ENCODE measurements around the gene RTN4RL2.

DNA sequence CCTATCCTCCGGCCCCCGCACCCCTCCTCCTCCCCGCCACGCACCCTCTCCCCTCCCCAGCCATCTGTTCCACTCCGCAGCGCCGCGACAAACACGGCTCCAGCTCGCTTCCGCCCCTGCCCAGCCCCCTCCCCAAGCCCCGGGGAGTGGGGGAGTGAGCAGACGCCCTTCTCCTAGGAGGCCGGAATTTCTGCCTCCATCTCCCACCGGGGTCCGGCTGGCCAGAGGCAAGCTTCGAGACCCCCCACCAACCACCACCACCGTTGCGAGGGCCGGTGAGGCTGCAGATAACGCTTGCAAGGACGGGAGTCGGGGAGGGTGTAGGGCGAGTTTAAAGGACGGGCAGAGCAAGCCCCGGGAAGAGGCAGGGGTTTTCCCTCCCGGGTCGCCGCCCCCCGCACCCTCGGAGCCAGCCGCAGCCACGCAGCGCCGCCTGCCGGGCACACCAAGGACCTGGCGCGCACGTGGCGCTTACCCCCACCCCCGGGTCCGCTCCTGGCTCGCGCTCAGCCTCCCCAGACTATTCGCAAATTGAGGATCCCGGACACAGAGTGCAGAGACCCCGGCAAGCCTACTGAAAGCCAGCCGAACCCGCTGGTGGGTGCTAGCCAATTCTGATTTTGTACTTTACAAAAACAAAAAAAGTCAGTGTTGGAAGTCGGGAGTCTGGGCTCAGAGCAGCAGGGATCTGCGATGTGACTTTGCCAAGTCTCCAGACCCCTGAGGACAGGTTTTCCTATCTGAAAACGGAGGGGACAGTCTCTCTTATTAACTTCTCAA lies 22.6 kb downstream of the RTN4RL2 start:
- TF ChIP-seq POLR2A (IDR thresholded peaks at IDR 0.05): no peak
- TF ChIP-seq, protein P1, sequence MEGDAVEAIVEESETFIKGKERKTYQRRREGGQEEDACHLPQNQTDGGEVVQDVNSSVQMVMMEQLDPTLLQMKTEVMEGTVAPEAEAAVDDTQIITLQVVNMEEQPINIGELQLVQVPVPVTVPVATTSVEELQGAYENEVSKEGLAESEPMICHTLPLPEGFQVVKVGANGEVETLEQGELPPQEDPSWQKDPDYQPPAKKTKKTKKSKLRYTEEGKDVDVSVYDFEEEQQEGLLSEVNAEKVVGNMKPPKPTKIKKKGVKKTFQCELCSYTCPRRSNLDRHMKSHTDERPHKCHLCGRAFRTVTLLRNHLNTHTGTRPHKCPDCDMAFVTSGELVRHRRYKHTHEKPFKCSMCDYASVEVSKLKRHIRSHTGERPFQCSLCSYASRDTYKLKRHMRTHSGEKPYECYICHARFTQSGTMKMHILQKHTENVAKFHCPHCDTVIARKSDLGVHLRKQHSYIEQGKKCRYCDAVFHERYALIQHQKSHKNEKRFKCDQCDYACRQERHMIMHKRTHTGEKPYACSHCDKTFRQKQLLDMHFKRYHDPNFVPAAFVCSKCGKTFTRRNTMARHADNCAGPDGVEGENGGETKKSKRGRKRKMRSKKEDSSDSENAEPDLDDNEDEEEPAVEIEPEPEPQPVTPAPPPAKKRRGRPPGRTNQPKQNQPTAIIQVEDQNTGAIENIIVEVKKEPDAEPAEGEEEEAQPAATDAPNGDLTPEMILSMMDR (IDR thresholded peaks at IDR 0.05): peak; percentile 23 to 38 (median 30)
